Fibroblast of lung (primary cell): ENCODE measurements around the gene ITGB7. TPM values are rescaled to one million over a fixed set of nuclear protein-coding genes. Genes with fewer than 3 reads are reported as not detected.
A peak's percentile ranks its signal among the peaks of the same experiment; 100 is the strongest.

Source experiments
- DNase-seq, 2 donors: peaks; one replicate each; pipeline versions ENCODE4 v3.0.0 to v3.0.0-alpha.2; 2010; ENCODE audit warnings: low read depth in 2 of 2
- H2AFZ ChIP-seq: 2 replicates; pipeline ENCODE4 v1.5.1; 2012; ENCODE audit warnings: low read length, control low read depth, inconsistent platforms
- H3K27ac ChIP-seq: 2 replicates; pipeline ENCODE4 v1.5.1; 2011; ENCODE audit warnings: low read length, control low read depth; ENCODE audit not compliant: insufficient read depth
- H3K27me3 ChIP-seq: 2 replicates; pipeline ENCODE4 v1.5.1; 2011; ENCODE audit warnings: mild to moderate bottlenecking, low read length; ENCODE audit not compliant: control insufficient read depth, insufficient read depth
- H3K36me3 ChIP-seq: 2 replicates; pipeline ENCODE4 v1.5.1; 2011; ENCODE audit warnings: low read length; ENCODE audit not compliant: control insufficient read depth, insufficient read depth
- H3K4me1 ChIP-seq: 2 replicates; pipeline ENCODE4 v1.5.1; 2011; ENCODE audit warnings: low read length; ENCODE audit not compliant: control insufficient read depth, insufficient read depth; ENCODE audit errors: extremely low read depth
- H3K4me2 ChIP-seq: 2 replicates; pipeline ENCODE4 v1.5.1; 2011; ENCODE audit warnings: low read length, control low read depth; ENCODE audit not compliant: insufficient read depth; ENCODE audit errors: extremely low read depth
- H3K4me3 ChIP-seq, 4 experiments: fragments of 200-600 bp in 1 of 4; sonication (generic) in 1 of 4; replicated peaks in 1 of 4; 2 replicates each; pipeline ENCODE4 v1.5.1; 2011 to 2016; ENCODE audit warnings: low read length in 4 of 4, low read depth in 3 of 4, mild to moderate bottlenecking in 3 of 4, control low read depth in 2 of 4, inconsistent platforms in 1 of 4, mixed read lengths in 1 of 4; ENCODE audit not compliant: insufficient read depth in 1 of 4; ENCODE audit errors: control extremely low read depth in 1 of 4
- H3K79me2 ChIP-seq: 2 replicates; pipeline ENCODE4 v1.5.1; 2012; ENCODE audit warnings: mild to moderate bottlenecking, low read length, inconsistent platforms; ENCODE audit not compliant: control insufficient read depth, insufficient read depth
- H3K9ac ChIP-seq: 2 replicates; pipeline ENCODE4 v1.5.1; 2011; ENCODE audit warnings: mild to moderate bottlenecking, low read length, control low read depth; ENCODE audit not compliant: insufficient read depth
- H3K9me3 ChIP-seq: 2 replicates; pipeline ENCODE4 v1.5.1; 2012; ENCODE audit warnings: low read depth, low read length; ENCODE audit not compliant: control insufficient read depth, insufficient read depth
- H4K20me1 ChIP-seq: 2 replicates; pipeline ENCODE4 v1.5.1; 2011; ENCODE audit warnings: low read length; ENCODE audit not compliant: control insufficient read depth, insufficient read depth; ENCODE audit errors: extremely low read depth
- CTCF ChIP-seq, 2 donors: IDR thresholded peaks in 1 of 2; conservative IDR thresholded peaks in 1 of 2; 1 replicate in 1 of 2; 2 replicates in 1 of 2; pipeline ENCODE4 v1.5.1; 2011 to 2012; ENCODE audit warnings: low read length in 2 of 2, control low read depth in 1 of 2, inconsistent platforms in 1 of 2, low read depth in 1 of 2, mild to moderate bottlenecking in 1 of 2
- EZH2 ChIP-seq: IDR thresholded peaks from 2 replicates; pipeline ENCODE4 v1.5.1; 2012; ENCODE audit warnings: low read length, control low read depth, mild to moderate bottlenecking; ENCODE audit errors: missing control alignments
- polyA plus RNA-seq, 2 donors: library from polyadenylated mRNA; depleted of rRNA in 1 of 2; stranded (reverse) in 1 of 2; unstranded in 1 of 2; fragments of >200 nt; gene quantifications; 2 replicates each; pipeline ENCODE4 v1.2.1, GENCODE V29; 2011 to 2012; ENCODE audit warnings: missing spikeins in 1 of 2
- total RNA-seq: library from RNA; depleted of rRNA; stranded (reverse); fragments of >200 nt; gene quantifications from 2 replicates; pipeline ENCODE4 v1.2.1, GENCODE V29; 2014

The ITGB7 gene
- total and polyA plus RNA-seq, 2 donors (not counting 1 experiment from before 2014, with no cell fraction given): 0.20 to 0.50 TPM

DNA sequence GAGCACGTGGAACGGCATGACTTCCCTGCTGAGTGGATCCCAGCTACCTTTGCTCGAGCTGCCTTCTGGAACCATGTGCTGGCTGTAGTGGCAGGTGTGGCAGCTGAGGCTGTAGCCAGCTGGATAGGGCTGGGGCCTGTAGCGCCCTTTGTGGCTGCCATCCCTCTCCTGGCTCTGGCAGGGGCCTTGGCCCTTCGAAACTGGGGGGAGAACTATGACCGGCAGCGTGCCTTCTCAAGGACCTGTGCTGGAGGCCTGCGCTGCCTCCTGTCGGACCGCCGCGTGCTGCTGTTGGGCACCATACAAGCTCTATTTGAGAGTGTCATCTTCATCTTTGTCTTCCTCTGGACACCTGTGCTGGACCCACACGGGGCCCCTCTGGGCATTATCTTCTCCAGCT is 46.2 kb upstream of the ITGB7 start:
- TF ChIP-seq EZH2 (no peak), CTCF (conservative IDR thresholded peaks at IDR 0.05 in 1 of 2, IDR thresholded peaks at IDR 0.05 in 1 of 2; ENCODE audit: low read depth in 1 of 2, low read length in 2 of 2) (no peak)
- no peak overlapping the region for H3K9ac ChIP-seq
- no peaks in the 10 kb centered on the region for H3K9me3 ChIP-seq
- peaks cover 11% of the 10 kb centered on the region for H3K4me1 ChIP-seq
- H3K79me2 ChIP-seq: peaks cover 18% of the 10 kb centered on the region
- no peaks in the 10 kb centered on the region for H4K20me1 ChIP-seq
- peak overlapping the region; percentile 96 for H3K4me2 ChIP-seq
- no peak overlapping the region for H3K27ac ChIP-seq
- H2AFZ ChIP-seq: no peak overlapping the region
- peaks cover 8% of the 10 kb centered on the region for H3K36me3 ChIP-seq
- H3K27me3 ChIP-seq: no peaks in the 10 kb centered on the region
- DNase-seq: no peak
- peak overlapping the region in 3 of 4 experiments; percentile 84 to 91 (median 86) for H3K4me3 ChIP-seq

DNA sequence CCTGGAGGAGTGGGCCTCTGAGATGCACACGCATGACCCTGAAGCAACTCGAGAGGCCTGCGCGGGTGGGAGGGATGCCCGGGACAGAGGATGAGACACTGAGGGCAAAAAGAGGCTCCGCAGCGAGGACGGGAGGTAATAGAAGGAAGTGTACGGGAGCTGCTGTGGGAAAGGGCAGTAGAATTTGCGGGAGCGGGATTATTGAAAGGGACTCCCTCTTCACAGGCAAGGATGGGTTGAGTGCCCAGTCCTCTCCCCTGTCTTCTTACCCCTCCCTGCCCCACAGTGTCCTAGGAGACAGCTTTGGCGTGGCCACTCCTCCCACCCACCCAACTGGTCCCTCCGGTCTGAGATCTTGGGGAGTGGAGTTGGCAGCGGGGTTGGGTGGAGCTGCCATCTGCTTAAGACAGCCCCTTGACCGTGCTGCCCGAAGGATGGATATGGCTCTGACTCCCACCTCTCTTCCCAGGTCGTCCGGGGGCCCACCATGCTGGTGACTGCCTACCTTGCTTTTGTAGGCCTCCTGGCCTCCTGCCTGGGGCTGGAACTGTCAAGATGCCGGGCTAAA is 45.4 kb upstream of the ITGB7 start:
- Histone ChIP-seq H3K9ac (peak overlapping the region; percentile 80), H3K4me3 (peak overlapping the region; percentile 84 to 92 (median 88)), H3K27ac (peak overlapping the region; percentile 81), H3K4me2 (peak overlapping the region; percentile 96), H3K27me3 (no peaks in the 10 kb centered on the region), H3K36me3 (peaks cover 8% of the 10 kb centered on the region), H2AFZ (peak overlapping the region; percentile 62), H3K79me2 (peaks cover 18% of the 10 kb centered on the region), H3K9me3 (no peaks in the 10 kb centered on the region), H3K4me1 (peaks cover 11% of the 10 kb centered on the region), H4K20me1 (no peaks in the 10 kb centered on the region)
- TF ChIP-seq EZH2: no peak
- no peak for TF ChIP-seq CTCF (conservative IDR thresholded peaks at IDR 0.05 in 1 of 2, IDR thresholded peaks at IDR 0.05 in 1 of 2; ENCODE audit: low read depth in 1 of 2, low read length in 2 of 2)
- DNase-seq: peak in 1 of 2 donors; percentile 24

- Histone ChIP-seq H3K4me2 (peak overlapping the region; percentile 100), H3K4me3 (peak overlapping the region; percentile 84 to 92 (median 88)), H3K79me2 (peaks cover 18% of the 10 kb centered on the region), H3K27ac (peak overlapping the region; percentile 81), H3K4me1 (peaks cover 11% of the 10 kb centered on the region), H3K9ac (peak overlapping the region; percentile 80), H2AFZ (peak overlapping the region; percentile 92), H3K27me3 (no peaks in the 10 kb centered on the region), H3K36me3 (peaks cover 8% of the 10 kb centered on the region), H3K9me3 (no peaks in the 10 kb centered on the region), H4K20me1 (no peaks in the 10 kb centered on the region)
- DNase-seq: peak; percentile 67 to 68
- TF ChIP-seq EZH2 (no peak), CTCF (conservative IDR thresholded peaks at IDR 0.05 in 1 of 2, IDR thresholded peaks at IDR 0.05 in 1 of 2; ENCODE audit: low read depth in 1 of 2, low read length in 2 of 2) (peak; percentile 32 to 36)
Measured at GRCh38 chr12:53251477-53252348, 44.7 kb upstream of the ITGB7 start.
